ENCODE measurements around the gene KIF17.

DNA sequence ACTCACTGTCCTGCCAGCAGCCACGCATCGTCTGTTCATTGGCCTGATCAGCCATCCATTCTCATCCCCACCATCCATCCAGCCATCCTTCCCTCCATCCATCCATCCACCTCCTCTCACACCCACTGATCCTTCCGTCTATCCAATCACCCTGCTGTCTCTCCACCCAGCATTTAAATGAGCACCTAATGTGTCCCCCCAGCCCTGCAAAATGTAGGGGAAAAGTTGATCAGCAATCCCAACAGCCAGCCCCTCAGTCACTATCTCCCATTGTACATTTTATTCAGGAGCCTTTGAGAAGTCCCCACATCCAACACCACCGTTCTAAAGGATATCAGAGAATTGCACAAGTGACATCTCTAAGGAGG, 45.6 kb downstream of the KIF17 start:
- TF ChIP-seq CTCF (IDR thresholded peaks at IDR 0.05), result no peak
- no peak for TF ChIP-seq POLR2A (IDR thresholded peaks at IDR 0.05; ENCODE audit: low read length)
- TF ChIP-seq TP53 (CRISPR knock-in tag; IDR thresholded peaks at IDR 0.05), result no peak
- no peak for TF ChIP-seq BHLHE40 (IDR thresholded peaks at IDR 0.05; ENCODE audit: low read depth, low read length)
- TF ChIP-seq JUN (IDR thresholded peaks at IDR 0.05), result no peak
- no peak for TF ChIP-seq POLR2AphosphoS2 (conservative IDR thresholded peaks at IDR 0.05; ENCODE audit: low read length)
- no peak for TF ChIP-seq RCOR1 (IDR thresholded peaks at IDR 0.05; ENCODE audit: low read depth, low read length)
- no peak for TF ChIP-seq HMGXB4 (CRISPR knock-in tag; IDR thresholded peaks at IDR 0.05; ENCODE audit: borderline replicate concordance)
- TF ChIP-seq CEBPB (IDR thresholded peaks at IDR 0.05), result no peak
- no peak for TF ChIP-seq NR3C1 (IDR thresholded peaks at IDR 0.05)
- no peak for TF ChIP-seq SMC3 (IDR thresholded peaks at IDR 0.05)
- no peak for TF ChIP-seq HOXB13 (CRISPR knock-in tag; IDR thresholded peaks at IDR 0.05; ENCODE audit: low read depth)
- TF ChIP-seq REST (IDR thresholded peaks at IDR 0.05), result no peak
- no peak for TF ChIP-seq EP300 (IDR thresholded peaks at IDR 0.05)
